H1 (cell line): Measurements from ENCODE around the gene KRTAP4-1. TPM values are rescaled to one million over a fixed set of nuclear protein-coding genes. Genes with fewer than 3 reads are reported as not detected.

Experiments used
- CTCF ChIA-PET: fragments of 300-600 bp; sonication (Branson Sonifier 250); formaldehyde crosslinking; loops from one replicate; lab custom pipeline; 2021; ENCODE audit not compliant: partially characterized antibody; lab: Charles Lee
- POLR2A ChIA-PET: fragments of 300-600 bp; sonication (Branson Sonifier 250); formaldehyde crosslinking; loops from one replicate; lab custom pipeline; 2021; ENCODE audit warnings: inconsistent platforms; ENCODE audit not compliant: partially characterized antibody; lab: Charles Lee
- DNase-seq, 2 experiments: peaks; one replicate each; pipeline versions ENCODE4 v3.0.0 to v3.0.0-alpha.2; 2010 to 2022; ENCODE audit warnings: low spot score in 2 of 2, low read depth in 1 of 2, mixed read lengths in 1 of 2
- FAIRE-seq: peaks from 2 replicates; lab custom pipeline; 2011; peaks lifted over from hg19 to GRCh38; lab: Jason Lieb, UNC
- H2AFZ ChIP-seq: 2 replicates; pipeline ENCODE4 v1.8.1; 2012; ENCODE audit warnings: low read length, inconsistent platforms
- H2AK5ac ChIP-seq: 2 replicates; pipeline ENCODE4 v1.6.1; 2013; ENCODE audit warnings: low read depth, low read length
- H2BK120ac ChIP-seq: replicated peaks from 2 replicates; pipeline ENCODE3; 2013; ENCODE audit warnings: low read depth, low read length, inconsistent platforms
- H2BK12ac ChIP-seq: 2 replicates; pipeline ENCODE4 v1.6.1; 2013; ENCODE audit warnings: low read depth, low read length
- H2BK15ac ChIP-seq: 2 replicates; pipeline ENCODE4 v1.6.1; 2013; ENCODE audit warnings: low read length
- H2BK20ac ChIP-seq: 2 replicates; pipeline ENCODE4 v1.6.1; 2013; ENCODE audit warnings: low read length
- H2BK5ac ChIP-seq: 2 replicates; pipeline ENCODE4 v1.6.1; 2013; ENCODE audit warnings: low read depth, low read length
- H3K14ac ChIP-seq: 2 replicates; pipeline ENCODE4 v1.6.1; 2013; ENCODE audit warnings: inconsistent platforms; ENCODE audit not compliant: insufficient read length
- H3K18ac ChIP-seq: 2 replicates; pipeline ENCODE4 v1.6.1; 2013; ENCODE audit warnings: low read length; ENCODE audit errors: extremely low read depth
- H3K23ac ChIP-seq: 2 replicates; pipeline ENCODE4 v1.6.1; 2013; ENCODE audit warnings: inconsistent platforms; ENCODE audit not compliant: insufficient read length
- H3K23me2 ChIP-seq: 2 replicates; pipeline ENCODE4 v1.6.1; 2013; ENCODE audit warnings: low read depth, low read length
- H3K27ac ChIP-seq: 2 replicates; pipeline ENCODE4 v1.6.1; 2011; ENCODE audit warnings: low read depth, low read length, inconsistent platforms
- H3K27me3 ChIP-seq, 4 experiments: replicated peaks in 1 of 4; 1 replicate in 1 of 4; 2 replicates in 3 of 4; pipeline versions ENCODE4 v1.6.1 to v1.8.1; 2011 to 2013; ENCODE audit warnings: low read length in 3 of 4, mild to moderate bottlenecking in 3 of 4, inconsistent platforms in 2 of 4, mixed read lengths in 2 of 4, moderate library complexity in 1 of 4; ENCODE audit not compliant: control insufficient read depth in 3 of 4, insufficient read depth in 3 of 4; ENCODE audit errors: extremely low read depth in 1 of 4
- H3K36me3 ChIP-seq, 4 experiments: 2 replicates each; pipeline versions ENCODE4 v1.6.1 to v1.8.1; 2011 to 2013; ENCODE audit warnings: mild to moderate bottlenecking in 4 of 4, low read length in 3 of 4, moderate library complexity in 2 of 4, control low read depth in 1 of 4, inconsistent platforms in 1 of 4; ENCODE audit not compliant: insufficient read depth in 4 of 4, control insufficient read depth in 2 of 4
- H3K4ac ChIP-seq: replicated peaks from 2 replicates; pipeline ENCODE3; 2013; ENCODE audit warnings: low read length, low read depth, mixed read lengths, inconsistent platforms; ENCODE audit not compliant: insufficient read length
- H3K4me1 ChIP-seq, 4 experiments: replicated peaks in 1 of 4; 1 replicate in 1 of 4; 2 replicates in 3 of 4; pipeline versions ENCODE4 v1.6.1 to v1.8.1; 2011 to 2013; ENCODE audit warnings: low read length in 3 of 4, inconsistent platforms in 2 of 4, mixed read lengths in 1 of 4; ENCODE audit not compliant: insufficient read depth in 4 of 4, control insufficient read depth in 3 of 4
- H3K4me2 ChIP-seq, 2 experiments: 2 replicates each; pipeline versions ENCODE4 v1.6.1 to v1.8.1; 2011 to 2013; ENCODE audit warnings: low read depth in 2 of 2, low read length in 2 of 2, control low read depth in 1 of 2, inconsistent platforms in 1 of 2, mild to moderate bottlenecking in 1 of 2; ENCODE audit not compliant: insufficient read depth in 1 of 2
- H3K4me3 ChIP-seq, 4 experiments: fragments of 200-600, 300-600 bp in 1 of 4; sonication (generic), shearing (Covaris generic), sonication (Bioruptor Twin) in 1 of 4; 2 replicates each; pipeline versions ENCODE4 v1.5.1 to v1.8.1; 2011 to 2016; ENCODE audit warnings: low read length in 4 of 4, low read depth in 3 of 4, control low read depth in 2 of 4, inconsistent platforms in 2 of 4, mild to moderate bottlenecking in 2 of 4, mixed read lengths in 1 of 4, moderate library complexity in 1 of 4; ENCODE audit not compliant: insufficient read depth in 2 of 4; ENCODE audit errors: extremely low read depth in 1 of 4
- H3K56ac ChIP-seq: replicated peaks from 2 replicates; pipeline ENCODE3; 2013; ENCODE audit warnings: low read depth, mild to moderate bottlenecking, mixed read lengths, low read length, inconsistent platforms; ENCODE audit not compliant: insufficient read length
- H3K79me1 ChIP-seq: 2 replicates; pipeline ENCODE4 v1.6.1; 2013; ENCODE audit warnings: low read depth, low read length, control low read depth
- H3K79me2 ChIP-seq, 2 experiments: 2 replicates each; pipeline versions ENCODE4 v1.6.1 to v1.8.1; 2012 to 2013; ENCODE audit warnings: low read length in 2 of 2, mild to moderate bottlenecking in 2 of 2, inconsistent platforms in 1 of 2; ENCODE audit not compliant: insufficient read depth in 2 of 2, control insufficient read depth in 1 of 2
- H3K9ac ChIP-seq, 4 experiments: replicated peaks in 1 of 4; 1 replicate in 1 of 4; 2 replicates in 3 of 4; pipeline versions ENCODE4 v1.6.1 to v1.8.1; 2011 to 2013; ENCODE audit warnings: low read depth in 3 of 4, low read length in 3 of 4, control low read depth in 2 of 4, mild to moderate bottlenecking in 2 of 4, moderate library complexity in 2 of 4, inconsistent platforms in 1 of 4; ENCODE audit errors: extremely low read depth in 1 of 4
- H3K9me3 ChIP-seq, 2 experiments: 2 replicates each; pipeline versions ENCODE4 v1.6.1 to v1.8.1; 2012 to 2013; ENCODE audit warnings: mild to moderate bottlenecking in 2 of 2, moderate library complexity in 2 of 2, control low read depth in 1 of 2, inconsistent platforms in 1 of 2, low read depth in 1 of 2, low read length in 1 of 2, mixed read lengths in 1 of 2; ENCODE audit not compliant: insufficient read depth in 2 of 2
- H4K20me1 ChIP-seq, 2 experiments: replicated peaks in 1 of 2; 2 replicates each; pipeline versions ENCODE3 to v1.8.1; 2011 to 2013; ENCODE audit warnings: inconsistent platforms in 2 of 2, low read length in 2 of 2, mild to moderate bottlenecking in 1 of 2; ENCODE audit not compliant: insufficient read depth in 2 of 2, control insufficient read depth in 1 of 2
- H4K5ac ChIP-seq: 2 replicates; pipeline ENCODE4 v1.6.1; 2013; ENCODE audit warnings: low read length, low read depth, mixed read lengths, inconsistent platforms; ENCODE audit not compliant: insufficient read length
- H4K8ac ChIP-seq: 2 replicates; pipeline ENCODE4 v1.8.0; 2013; ENCODE audit warnings: mild to moderate bottlenecking, moderate library complexity, low read length, inconsistent platforms; ENCODE audit not compliant: insufficient read depth; ENCODE audit errors: extremely low read depth
- H4K91ac ChIP-seq: replicated peaks from 2 replicates; pipeline ENCODE3; 2013; ENCODE audit warnings: low read length, mixed read lengths, inconsistent platforms; ENCODE audit not compliant: insufficient read length
- ASH2L ChIP-seq: fragments of 200-600, 300-600 bp; sonication (generic); IDR thresholded peaks from one replicate; pipeline ENCODE4 v1.7.1; 2017; ENCODE audit warnings: low read length
- CBX5 ChIP-seq: fragments of 300-800, 300-1000 bp; sonication (generic); IDR thresholded peaks from 2 replicates; pipeline ENCODE4 v1.7.1; 2016; ENCODE audit warnings: antibody characterized with exemption, low read length, low read depth
- CHD2 ChIP-seq: IDR thresholded peaks from 2 replicates; pipeline ENCODE4 v1.6.1; 2012; ENCODE audit warnings: low read length, improper control_type of control experiment
- HDAC2 ChIP-seq, 2 experiments: fragments of 300-600 bp in 1 of 2; sonication (generic) in 1 of 2; IDR thresholded peaks; 2 replicates each; pipeline ENCODE4 v1.6.1; 2011 to 2012; ENCODE audit warnings: low read depth in 2 of 2, low read length in 2 of 2, mild to moderate bottlenecking in 2 of 2, moderate library complexity in 2 of 2, borderline replicate concordance in 1 of 2, inconsistent platforms in 1 of 2
- POU5F1 ChIP-seq: IDR thresholded peaks from 2 replicates; pipeline ENCODE4 v1.6.1; 2011; ENCODE audit warnings: low read depth, mild to moderate bottlenecking, low read length, moderate library complexity
- RBBP5 ChIP-seq: IDR thresholded peaks from 2 replicates; pipeline ENCODE4 v1.7.1; 2012; ENCODE audit warnings: low read depth, mild to moderate bottlenecking, inconsistent platforms, low read length, moderate library complexity, borderline replicate concordance
- RXRA ChIP-seq: IDR thresholded peaks from 2 replicates; pipeline ENCODE4 v1.6.1; 2011; ENCODE audit warnings: low read depth, mild to moderate bottlenecking, low read length, moderate library complexity; ENCODE audit not compliant: insufficient read depth
- SP4 ChIP-seq: IDR thresholded peaks from 2 replicates; pipeline ENCODE4 v1.6.1; 2012; ENCODE audit warnings: low read length, inconsistent platforms
- TAF1 ChIP-seq: IDR thresholded peaks from 2 replicates; pipeline ENCODE4 v1.6.1; 2011; ENCODE audit warnings: mild to moderate bottlenecking, low read depth, low read length
- TCF12 ChIP-seq: IDR thresholded peaks from 2 replicates; pipeline ENCODE4 v1.6.1; 2011; ENCODE audit warnings: low read depth, mild to moderate bottlenecking, low read length
- ZNF274 ChIP-seq: IDR thresholded peaks from 2 replicates; pipeline ENCODE4 v1.7.0; 2012; ENCODE audit warnings: low read length, borderline replicate concordance; ENCODE audit errors: extremely low read depth
- WGBS, 2 experiments: shearing (Covaris generic) in 1 of 2; methylation state at CpG; one replicate each; pipeline versions ENCODE4 v1.1.6 to v1.1.7; 2013 to 2015; ENCODE audit warnings: low lambda C conversion rate in 2 of 2, mixed read lengths in 2 of 2, inconsistent platforms in 1 of 2, low coverage in 1 of 2, missing lambda C conversion rate in 1 of 2; ENCODE audit not compliant: insufficient replicate concordance in 2 of 2, insufficient coverage in 1 of 2, insufficient read length in 1 of 2; ENCODE audit errors: extremely low coverage in 1 of 2, missing lambda C conversion rate in 1 of 2; 5-methylcytosine and 5-hydroxymethylcytosine counted together
- polyA plus RNA-seq, 7 experiments: library from polyadenylated mRNA; depleted of rRNA in 3 of 7; stranded (reverse) in 5 of 7; unstranded in 2 of 7; fragments of >200 nt in 5 of 7; fragments of 200-250 nt in 2 of 7; gene quantifications; 1 replicate in 5 of 7; 2 replicates in 1 of 7; 4 replicates in 1 of 7; pipeline versions ENCODE4 v1.2.1 to v1.2.3, GENCODE V29; 2011 to 2013; ENCODE audit warnings: missing spikeins in 2 of 7, mixed read lengths in 2 of 7
- total RNA-seq: library from RNA; stranded (reverse); fragmentation: NEBNext Ultra II Directional; extraction: Animal tissue kit (Norgen Biotek cat#: 25700); gene quantifications from 2 replicates; pipeline ENCODE4 v1.2.1, GENCODE V29; 2021
- TF ChIP-seq, protein P1 (sequence below): IDR thresholded peaks from 2 replicates; pipeline ENCODE4 v1.6.1; 2011; ENCODE audit warnings: low read depth, mild to moderate bottlenecking, low read length; ENCODE audit not compliant: insufficient read depth

KRTAP4-1 gene
- total and polyA plus RNA-seq, 2 of the 8 experiments (the other 6 are each of a cell fraction or from before 2014, with no cell fraction given): not detected

DNA sequence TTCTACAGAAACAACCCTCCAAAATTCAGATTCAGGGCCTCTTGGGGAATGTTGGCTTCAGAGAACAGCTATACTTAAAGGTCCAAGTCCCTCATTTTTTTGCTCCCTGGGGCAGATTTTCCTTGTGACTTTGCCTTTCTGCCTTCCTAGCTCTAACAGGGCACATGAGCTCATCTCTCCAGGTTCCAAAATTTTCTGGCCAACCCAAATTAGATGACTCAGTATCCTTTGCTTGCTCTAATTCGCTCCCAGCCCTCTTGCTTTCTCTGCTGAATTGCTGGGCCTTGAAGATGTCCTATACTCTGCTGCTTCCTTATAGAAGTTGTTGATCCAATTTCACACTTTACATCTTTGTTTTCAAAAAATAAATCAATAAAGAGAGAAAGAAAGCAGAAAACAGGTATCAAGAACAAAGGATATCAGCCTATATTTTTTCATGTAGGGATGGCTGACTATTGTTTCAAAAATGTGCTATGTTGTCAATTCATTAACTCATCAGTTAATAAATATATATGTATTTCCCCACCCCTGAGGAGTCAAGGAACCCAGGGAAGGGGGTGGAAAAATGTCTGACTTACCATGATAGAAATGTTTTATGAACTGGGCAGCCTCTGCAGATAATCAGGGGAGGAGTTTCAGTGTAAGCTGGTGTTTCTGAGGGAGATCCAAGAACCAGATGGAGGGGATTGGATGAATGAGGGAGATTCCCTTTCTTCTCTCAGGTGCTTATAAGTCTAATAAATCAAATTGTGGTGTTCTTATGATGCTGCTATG lies 5.7 kb downstream of the KRTAP4-1 start:
- Histone ChIP-seq H3K23me2 (no peaks in the 10 kb centered on the region; the same call in 1 of the 2 replicates), H2AK5ac (no peak overlapping the region), H3K36me3 (no peaks in the 10 kb centered on the region), H3K79me1 (no peaks in the 10 kb centered on the region), H3K9me3 (no peaks in the 10 kb centered on the region), H3K9ac (no peak overlapping the region), H4K20me1 (no peaks in the 10 kb centered on the region), H3K14ac (no peak overlapping the region), H3K4me2 (no peak overlapping the region), H3K27ac (no peak overlapping the region), H2BK12ac (no peak overlapping the region), H3K56ac (no peak overlapping the region), H2BK20ac (no peak overlapping the region), H3K4me1 (no peaks in the 10 kb centered on the region), H2BK15ac (no peak overlapping the region), H2BK120ac (no peak overlapping the region), H3K18ac (no peak overlapping the region), H3K4me3 (no peak overlapping the region), H3K79me2 (no peaks in the 10 kb centered on the region), H4K5ac (no peak overlapping the region), H3K27me3 (no peaks in the 10 kb centered on the region), H3K4ac (no peak overlapping the region), H2BK5ac (no peak overlapping the region), H3K23ac (no peak overlapping the region), H4K91ac (no peak overlapping the region), H4K8ac (no peak overlapping the region), H2AFZ (no peak overlapping the region)
- POLR2A ChIA-PET: no interaction called here
- CTCF ChIA-PET: interaction anchor here (0.6 kb wide), 1 partner anchor 1348 kb away, joined by 3 read pairs; no protein-coding TSS in a partner anchor
- 76% methylated on average over 1 of the region's 1 CpG; no CpG with 5 or more reads in 1 of the 2 experiments for WGBS, 2 experiments
- DNase-seq: no peak
- FAIRE-seq: no peak
- TF ChIP-seq RXRA (no peak), ASH2L (no peak), CHD2 (no peak), ZNF274 (no peak), TCF12 (no peak), POU5F1 (no peak), CBX5 (no peak), HDAC2 (IDR thresholded peaks at IDR 0.05; ENCODE audit: borderline replicate concordance in 1 of 2, low read depth in 2 of 2, low read length in 2 of 2) (no peak), TAF1 (no peak), RBBP5 (no peak), SP4 (no peak)
- TF ChIP-seq, protein P1, sequence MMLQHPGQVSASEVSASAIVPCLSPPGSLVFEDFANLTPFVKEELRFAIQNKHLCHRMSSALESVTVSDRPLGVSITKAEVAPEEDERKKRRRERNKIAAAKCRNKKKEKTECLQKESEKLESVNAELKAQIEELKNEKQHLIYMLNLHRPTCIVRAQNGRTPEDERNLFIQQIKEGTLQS: no peak
